A673 (cell line): ENCODE measurements around the gene DUOX1. TPM values are rescaled to one million over a fixed set of nuclear protein-coding genes. Genes with fewer than 3 reads are reported as not detected.

Experiments
- BruUV-seq: library from RNA; stranded (reverse); fragments of 400-500 nt; replicated peaks from 2 replicates; lab custom pipeline; 2021; lab: Mats Ljungman, UMichigan
- CTCF ChIA-PET: fragments of 300-600 bp; sonication (Branson Sonifier 250); formaldehyde crosslinking; loops from one replicate; lab custom pipeline; 2022; ENCODE audit warnings: antibody characterized with exemption; lab: Charles Lee
- POLR2A ChIA-PET: fragments of 300-600 bp; sonication (Branson Sonifier 250); formaldehyde crosslinking; loops from one replicate; lab custom pipeline; 2022; ENCODE audit warnings: antibody characterized with exemption; ENCODE audit not compliant: low non-redundant PET; lab: Charles Lee
- DNase-seq: peaks from one replicate; pipeline ENCODE4 v3.0.0-alpha.2; 2015; ENCODE audit warnings: low spot score
- H3K27ac ChIP-seq: fragments of 200-600 bp; sonication (generic); 2 replicates; pipeline ENCODE4 v1.5.1; 2016; ENCODE audit warnings: mixed run types, low read depth, mild to moderate bottlenecking, mixed read lengths, antibody characterized with exemption, low read length; ENCODE audit not compliant: poor library complexity, severe bottlenecking
- H3K27me3 ChIP-seq: fragments of 200-600 bp; sonication (generic); replicated peaks from 2 replicates; pipeline ENCODE4 v1.6.1; 2017; ENCODE audit warnings: mixed run types, low read depth, mild to moderate bottlenecking, mixed read lengths, antibody characterized with exemption, low read length; ENCODE audit not compliant: insufficient read depth, poor library complexity
- H3K36me3 ChIP-seq: fragments of 200-600 bp; sonication (generic); 2 replicates; pipeline ENCODE4 v1.6.1; 2016; ENCODE audit warnings: mixed run types, mild to moderate bottlenecking, mixed read lengths, antibody characterized with exemption, low read length; ENCODE audit not compliant: insufficient read depth, poor library complexity, severe bottlenecking
- H3K4me1 ChIP-seq: fragments of 200-600 bp; sonication (generic); 2 replicates; pipeline ENCODE4 v1.6.1; 2017; ENCODE audit warnings: mixed run types, mild to moderate bottlenecking, mixed read lengths, antibody characterized with exemption, low read length; ENCODE audit not compliant: insufficient read depth, poor library complexity, severe bottlenecking
- H3K4me3 ChIP-seq: fragments of 200-600 bp; sonication (generic); 2 replicates; pipeline ENCODE4 v1.5.1; 2016; ENCODE audit warnings: low read depth, mixed run types, mild to moderate bottlenecking, mixed read lengths, low read length; ENCODE audit not compliant: poor library complexity, severe bottlenecking
- H3K9me3 ChIP-seq: fragments of 200-600 bp; sonication (generic); 2 replicates; pipeline ENCODE4 v1.6.1; 2016; ENCODE audit warnings: mixed run types, low read depth, mild to moderate bottlenecking, mixed read lengths, antibody characterized with exemption, low read length; ENCODE audit not compliant: poor library complexity, severe bottlenecking
- CTCF ChIP-seq: fragments of 300-800, 200-600 bp; sonication (generic); conservative IDR thresholded peaks from 2 replicates; pipeline ENCODE4 v1.5.1; 2017; ENCODE audit warnings: low read depth, mild to moderate bottlenecking, antibody characterized with exemption, low read length, moderate library complexity, mixed read lengths
- EZH2 ChIP-seq: fragments of 200-600 bp; sonication (generic); IDR thresholded peaks from 2 replicates; pipeline ENCODE4 v1.6.1; 2017; ENCODE audit warnings: borderline replicate concordance, low read depth, mild to moderate bottlenecking, mixed read lengths, antibody characterized with exemption, low read length; ENCODE audit not compliant: poor library complexity, severe bottlenecking
- intact Hi-C: fragments of 100-400 bp; cut with micrococcal nuclease; formaldehyde crosslinking; loops from one replicate; pipeline ENCODE4 v1.10.0; 2022; ENCODE audit not compliant: unreplicated experiment
- total RNA-seq: library from RNA; stranded (reverse); gene quantifications from 2 replicates; pipeline ENCODE4 v1.2.3, GENCODE V29; 2021

The DUOX1 gene
- total RNA-seq, 1 experiment from 2014 or later, result 1.7 TPM

GRCh38 chr15:45197512-45197911 lies 67.7 kb downstream of the DUOX1 start:
- POLR2A ChIA-PET, result interaction anchor here (0.7 kb wide), 1 partner anchor 32 kb away, joined by 4 read pairs; no protein-coding TSS in a partner anchor
- H3K9me3 ChIP-seq, result no peaks in the 10 kb centered on the region

DNA sequence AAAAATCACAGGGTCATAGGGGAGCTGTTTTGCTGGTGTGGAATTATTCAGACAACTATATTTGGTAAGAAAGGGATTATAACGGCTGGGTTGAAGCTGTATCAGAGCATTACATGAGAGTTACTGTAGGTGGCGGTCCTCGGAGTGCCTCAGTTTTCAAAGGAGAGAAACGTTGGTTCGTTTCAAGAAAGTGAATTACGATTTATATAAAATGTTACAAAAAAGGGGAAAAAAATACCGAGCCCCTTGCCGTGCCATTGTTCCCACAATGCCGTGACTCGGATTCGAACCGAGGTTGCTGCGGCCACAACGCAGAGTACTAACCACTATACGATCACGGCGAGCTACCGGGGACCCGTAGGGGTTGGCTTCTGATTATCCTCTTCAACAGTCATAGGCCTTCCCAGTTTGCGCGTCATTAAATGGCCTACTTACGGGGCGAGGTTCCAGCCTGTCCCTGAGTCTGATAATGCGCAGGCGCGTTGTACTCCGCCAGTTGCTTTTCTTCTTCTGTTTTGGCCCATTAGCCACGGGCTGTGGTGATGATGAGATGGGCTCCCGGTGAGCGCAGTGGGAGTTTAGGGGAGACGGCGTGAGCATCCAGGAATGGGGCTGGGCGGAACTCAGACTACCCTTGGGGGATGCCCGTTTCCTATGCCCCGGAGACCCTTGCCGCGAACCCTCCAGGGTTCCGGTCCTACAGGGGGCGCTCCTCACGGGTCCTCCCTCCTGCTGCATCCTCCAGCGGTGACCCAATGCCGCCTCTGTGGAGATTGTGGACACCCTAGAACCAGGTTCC lies 68.7 kb downstream of the DUOX1 start:
- Histone ChIP-seq H3K4me1 (peaks cover 5% of the 10 kb centered on the region), H3K4me3 (peak overlapping the region; percentile 72), H3K27me3 (no peaks in the 10 kb centered on the region), H3K27ac (peak overlapping the region; percentile 92), H3K9me3 (no peaks in the 10 kb centered on the region), H3K36me3 (no peaks in the 10 kb centered on the region)
- peak; percentile 96 for DNase-seq
- TF ChIP-seq EZH2, result no peak
- TF ChIP-seq CTCF, result peak; percentile 89
- ChIA-PET CTCF (interaction anchor here (1.0 to 1.8 kb wide), 4 partner anchors 11 to 39 kb away, joined by 4 to 9 read pairs (median 6); partner anchors contain the start of gene SHF), POLR2A (interaction anchor here (0.7 kb wide), 2 partner anchors 21 to 33 kb away, joined by 4 read pairs; no protein-coding TSS in a partner anchor)
- no TSS peak for BruUV-seq
- intact Hi-C loops, result loop anchor here (2.0 kb wide), 1 partner anchor 16 kb away; no protein-coding TSS in a partner anchor

More at GRCh38 chr15:45197512-45197911, 67.7 kb downstream of the DUOX1 start:
- no peak for DNase-seq
- peaks cover 5% of the 10 kb centered on the region for H3K4me1 ChIP-seq
- H3K4me3 ChIP-seq, result peak overlapping the region; percentile 72
- intact Hi-C loops, result no loop called here
- no peak overlapping the region for H3K27ac ChIP-seq
- BruUV-seq, result no TSS peak
- H3K27me3 ChIP-seq, result no peaks in the 10 kb centered on the region
- TF ChIP-seq EZH2 (no peak), CTCF (no peak)
- CTCF ChIA-PET, result interaction anchor here (1.5 to 1.8 kb wide), 3 partner anchors 10 to 34 kb away, joined by 6 to 9 read pairs (median 7); partner anchors contain the start of gene SHF
- H3K36me3 ChIP-seq, result no peaks in the 10 kb centered on the region

DNA sequence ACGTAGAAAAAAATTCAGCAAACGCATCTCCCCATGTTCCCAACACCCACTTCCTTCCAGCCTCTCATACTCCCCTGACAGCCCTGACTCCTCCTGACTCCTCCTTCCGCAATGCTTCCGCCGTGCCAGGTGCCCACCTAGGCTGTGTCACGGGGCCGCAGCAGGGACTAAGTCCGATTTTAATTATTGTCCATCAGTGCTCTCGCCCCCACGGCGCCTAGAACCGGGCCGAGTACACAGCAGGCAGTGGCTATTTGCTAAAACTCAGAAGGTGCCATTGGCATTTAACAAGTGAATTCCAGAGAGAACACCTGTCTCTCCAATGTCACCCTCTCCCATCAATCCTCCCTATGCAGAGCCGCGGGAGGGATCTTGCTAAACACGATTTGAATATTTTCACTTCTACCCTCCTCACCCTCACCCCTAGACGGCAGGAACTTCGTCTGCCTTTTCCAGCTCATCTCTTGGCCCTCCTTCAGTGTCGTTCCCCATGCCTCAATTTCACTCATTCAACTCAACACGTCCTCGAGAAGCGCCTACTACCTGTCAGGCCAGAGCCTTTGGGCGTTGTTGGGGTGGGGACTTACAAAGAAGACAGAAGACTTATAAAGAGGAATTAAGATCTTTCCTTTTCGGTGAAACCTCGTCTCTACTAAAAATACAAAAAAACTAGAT lies 69.5 kb downstream of the DUOX1 start:
- H3K27ac ChIP-seq, result peak overlapping the region; percentile 92
- DNase-seq, result peak; percentile 43
- no peaks in the 10 kb centered on the region for H3K9me3 ChIP-seq
- no peak for TF ChIP-seq CTCF
- TF ChIP-seq EZH2, result no peak
- BruUV-seq, result no TSS peak
- ChIA-PET POLR2A (no interaction called here), CTCF (interaction anchor here (1.7 kb wide), 1 partner anchor 36 kb away, joined by 9 read pairs; no protein-coding TSS in a partner anchor)
- H3K36me3 ChIP-seq, result no peaks in the 10 kb centered on the region
- peak overlapping the region; percentile 72 for H3K4me3 ChIP-seq
- H3K4me1 ChIP-seq, result peaks cover 5% of the 10 kb centered on the region
- intact Hi-C loops, result loop anchor here (2.0 kb wide), 1 partner anchor 16 kb away; no protein-coding TSS in a partner anchor
- no peaks in the 10 kb centered on the region for H3K27me3 ChIP-seq
